Islet of Langerhans (tissue), 1 donor: ENCODE measurements around the gene TRIML2.
"Not testable (repeated sequence)": the region's sequence is repeated elsewhere in the genome, so short reads cannot be mapped to it uniquely, and the experiment has no call there.

ENCODE experiments used
- FAIRE-seq: peaks from one replicate; lab custom pipeline; 2011; peaks lifted over from hg19 to GRCh38; lab: Jason Lieb, UNC

TRIML2 gene

DNA sequence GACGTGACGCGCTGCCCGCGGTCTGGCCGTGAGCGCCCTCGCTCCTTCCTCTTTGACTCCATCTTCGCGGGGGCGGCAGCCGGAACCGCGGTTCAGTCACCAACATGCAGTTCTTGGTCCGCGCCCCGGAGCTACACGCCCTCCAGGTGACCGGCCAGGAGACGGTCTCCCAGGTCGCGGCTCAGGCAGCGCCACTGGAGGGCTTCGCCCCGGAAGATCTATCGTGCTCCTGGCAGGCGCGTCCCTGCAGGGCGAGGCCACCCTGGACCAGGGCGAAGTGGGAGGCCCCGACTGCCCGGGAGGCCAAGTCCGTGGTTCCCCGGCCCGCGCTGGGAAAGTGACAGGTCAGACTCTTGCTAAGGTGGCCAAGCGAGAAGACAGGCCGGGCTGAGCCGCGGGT, 2.9 kb downstream of the TRIML2 start:
- FAIRE-seq, result no peak

DNA sequence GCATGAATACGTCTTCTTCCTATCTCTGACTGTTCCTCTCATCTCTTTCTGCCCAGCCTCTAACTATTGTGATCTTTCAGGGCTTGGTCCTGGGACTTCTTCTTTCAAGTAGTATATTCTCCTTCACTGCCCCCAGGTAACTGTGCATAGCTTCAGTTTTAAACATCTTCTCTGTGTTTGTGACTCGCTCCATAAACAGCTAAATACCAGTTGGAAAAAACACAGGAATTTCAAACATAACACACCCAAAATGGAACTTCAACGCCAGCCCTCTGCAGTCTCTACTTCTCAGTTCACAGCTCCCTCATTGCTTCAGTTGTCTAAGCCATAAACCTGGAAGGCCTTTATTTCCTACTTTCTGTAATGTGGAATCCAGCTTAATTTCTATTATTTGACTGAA, 16.6 kb downstream of the TRIML2 start:
- FAIRE-seq, result no peak

DNA sequence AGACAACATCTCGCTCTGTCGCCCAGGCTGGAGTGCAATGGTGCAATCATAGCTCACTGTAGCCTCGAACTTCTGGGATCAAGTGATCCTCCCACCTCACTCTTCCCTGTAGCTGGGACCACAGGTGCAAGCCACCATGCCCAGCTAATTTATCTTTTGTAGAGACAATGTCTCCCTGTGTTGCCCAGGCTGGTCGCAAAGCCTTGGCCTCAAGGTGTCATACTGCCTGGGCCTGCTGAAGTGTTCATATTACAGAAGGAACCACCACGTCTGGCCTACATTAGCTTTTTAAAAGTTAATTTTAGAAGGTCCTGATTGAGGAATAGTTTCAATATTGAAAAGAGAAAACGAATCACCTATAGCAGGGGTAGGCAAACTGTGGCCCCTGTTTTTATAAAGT, 22.5 kb downstream of the TRIML2 start:
- no peak for FAIRE-seq

DNA sequence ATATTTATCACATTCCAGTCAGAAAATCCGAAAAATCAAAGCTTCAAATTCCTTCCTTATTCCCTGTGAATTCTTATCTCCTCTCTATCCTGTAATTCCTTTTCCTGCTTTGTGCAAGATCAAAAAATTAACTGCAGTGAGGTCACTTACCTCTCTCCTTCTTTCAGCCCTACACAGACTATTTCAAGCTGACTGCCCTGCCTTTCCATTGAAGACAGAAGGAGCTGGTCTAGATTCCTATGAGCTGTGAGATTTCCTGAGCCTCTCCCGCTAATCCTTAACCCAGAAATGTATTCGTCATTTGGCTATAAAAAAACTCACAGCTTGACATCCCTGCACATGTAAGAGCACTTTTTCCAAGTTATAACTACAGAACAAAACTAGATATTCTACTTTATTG, 26.6 kb downstream of the TRIML2 start:
- FAIRE-seq, result no peak

DNA sequence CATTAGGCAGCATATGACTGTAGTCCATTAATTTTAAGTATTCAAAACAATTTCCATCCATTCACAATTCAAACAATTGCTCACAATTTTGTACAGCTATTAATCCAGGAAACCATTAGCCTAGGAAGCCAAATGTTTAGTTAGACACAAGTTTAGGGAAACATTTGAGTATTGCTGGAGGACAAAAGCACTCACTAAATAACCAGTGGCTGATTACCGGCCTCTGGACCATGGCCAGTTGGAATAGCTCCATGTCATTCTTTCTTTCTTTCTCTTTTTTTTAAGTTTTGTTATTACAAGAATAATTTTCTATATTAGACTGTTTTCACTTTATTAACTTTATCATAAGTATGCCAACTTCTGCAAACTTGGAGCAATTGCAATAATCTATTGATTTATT, 31.3 kb downstream of the TRIML2 start:
- no peak for FAIRE-seq

DNA sequence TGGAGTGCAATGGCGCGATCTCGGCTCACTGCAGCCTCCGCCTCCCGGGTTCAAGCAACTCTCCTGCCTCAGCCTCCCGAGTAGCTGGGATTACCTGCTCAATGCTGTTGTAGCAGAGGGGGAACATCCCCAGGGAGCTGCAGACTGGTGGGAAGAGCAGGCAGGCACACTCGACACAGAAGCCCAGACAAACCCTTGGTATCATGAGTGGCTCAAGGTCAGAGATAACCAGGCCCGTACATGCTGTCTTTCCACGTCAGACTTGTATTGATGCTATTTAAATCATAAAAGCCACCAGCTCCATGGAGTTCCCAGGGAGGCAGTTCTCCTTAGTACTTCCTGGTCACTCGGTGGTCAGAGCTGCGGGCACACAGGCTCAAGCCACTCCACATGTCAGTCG, 33.2 kb downstream of the TRIML2 start:
- no peak for FAIRE-seq

DNA sequence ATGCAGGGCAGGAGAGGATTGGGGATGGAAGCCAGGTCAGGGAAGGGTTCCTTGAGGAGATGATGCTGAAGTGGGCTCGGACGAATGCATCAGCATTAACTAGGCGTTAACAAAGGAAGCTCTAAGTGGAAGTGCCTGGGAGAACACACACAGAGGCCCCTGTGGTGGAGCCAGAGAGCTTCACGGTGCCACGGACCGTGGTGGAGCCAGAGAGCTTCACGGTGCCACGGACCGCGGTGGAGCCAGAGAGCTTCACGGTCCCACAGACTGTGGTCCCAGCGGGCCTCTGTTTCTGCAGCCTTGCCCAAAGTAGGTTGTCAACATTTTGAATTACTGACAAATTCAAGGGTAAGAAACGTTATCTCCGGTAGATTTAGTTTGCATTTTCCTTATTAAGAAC, 48.3 kb downstream of the TRIML2 start:
- no peak for FAIRE-seq

DNA sequence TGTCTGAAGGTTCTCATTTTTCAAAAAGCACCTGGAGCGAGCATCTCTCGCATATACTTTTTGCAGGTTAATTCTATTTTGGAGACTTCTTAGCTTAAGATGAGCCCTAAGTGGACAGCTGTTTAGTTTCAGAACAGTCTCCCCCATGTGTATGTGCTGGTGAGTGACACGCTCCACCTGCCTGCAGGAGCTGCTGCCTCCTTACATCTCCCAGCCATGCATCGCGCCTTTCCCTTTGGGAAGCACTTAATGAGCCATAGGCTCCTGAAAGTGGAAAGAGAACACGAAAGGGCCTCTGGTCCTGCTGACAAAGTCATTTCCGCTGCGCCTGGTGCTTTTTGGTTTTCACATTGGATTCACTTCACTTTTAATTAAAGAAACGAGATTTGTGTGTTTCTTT, 56.1 kb downstream of the TRIML2 start:
- FAIRE-seq, result no peak

DNA sequence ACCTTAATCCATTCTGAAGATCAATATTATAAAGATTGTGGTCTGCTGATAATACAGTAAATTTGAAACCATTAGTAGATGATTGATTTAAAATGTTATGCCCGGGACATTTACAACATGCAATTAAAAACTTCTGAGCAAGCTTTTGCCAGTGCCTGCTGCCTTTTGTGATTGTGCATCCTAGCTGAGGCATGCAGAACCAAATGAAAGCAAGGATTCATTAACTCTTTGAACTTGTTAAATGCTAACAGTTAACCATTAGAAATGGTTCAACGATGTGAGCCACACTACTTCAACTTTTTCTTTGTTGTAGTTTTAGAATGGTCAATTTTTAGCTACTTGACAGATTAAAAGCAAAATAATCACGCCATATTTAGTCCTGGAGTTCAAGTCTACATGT, 62.7 kb downstream of the TRIML2 start:
- no peak for FAIRE-seq

DNA sequence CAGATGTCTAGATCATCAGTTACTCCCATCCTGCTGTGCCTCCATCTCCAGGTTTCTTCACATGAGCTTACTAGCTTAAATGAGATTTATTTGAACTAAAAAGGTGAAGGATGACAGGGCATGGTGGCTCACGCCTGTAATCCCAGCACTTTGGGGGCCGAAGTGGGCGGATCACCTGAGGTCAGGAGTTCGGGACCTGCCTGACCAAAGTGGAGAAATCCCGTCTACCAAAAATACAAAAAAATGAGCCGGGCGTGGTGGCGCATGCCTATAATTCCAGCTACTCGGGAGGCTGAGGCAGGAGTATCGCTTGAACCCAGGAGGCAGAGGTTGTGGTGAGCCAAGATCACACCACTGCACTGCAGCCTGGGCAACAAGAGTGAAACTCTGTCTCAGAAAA, 63.9 kb downstream of the TRIML2 start:
- FAIRE-seq, result not testable (repeated sequence)

DNA sequence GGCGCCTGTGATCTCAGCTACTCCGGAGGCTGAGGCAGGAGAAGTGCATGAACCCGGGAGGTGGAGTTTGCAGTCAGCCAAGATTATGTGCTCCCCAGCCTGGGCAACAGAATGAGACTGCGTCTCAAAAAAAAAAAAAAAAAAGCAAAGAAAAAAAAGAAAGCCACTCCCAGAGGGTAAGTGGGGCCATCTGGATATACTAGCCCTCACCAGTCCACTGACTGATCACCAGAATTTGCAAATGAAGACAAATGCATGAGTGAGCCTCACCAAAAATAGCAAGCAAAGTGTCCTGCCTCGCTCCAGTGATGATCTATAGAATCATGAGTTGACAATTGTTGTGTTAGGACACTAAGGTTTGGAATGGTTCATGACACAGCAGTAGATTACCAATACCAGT, 66.2 kb downstream of the TRIML2 start:
- FAIRE-seq, result no peak

DNA sequence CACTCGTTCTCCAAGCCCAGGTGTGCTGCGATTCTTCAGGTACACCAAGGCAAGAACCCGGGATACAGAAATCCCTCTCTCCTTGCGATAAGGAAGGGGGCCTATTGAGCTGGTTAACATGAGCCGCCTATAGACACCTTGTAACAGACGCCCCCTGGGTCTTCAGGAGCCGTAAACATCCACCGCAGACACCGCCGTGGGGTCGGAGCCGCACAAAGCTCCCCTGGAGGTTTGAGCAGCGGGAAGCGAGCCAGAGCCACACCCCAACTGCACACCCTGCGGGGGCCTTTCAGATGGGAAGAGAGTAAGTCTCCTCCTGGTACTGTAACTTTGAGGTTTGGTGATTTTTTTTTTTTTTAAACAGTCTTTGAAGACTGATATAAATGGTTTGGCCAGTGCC, 67.2 kb downstream of the TRIML2 start:
- no peak for FAIRE-seq

DNA sequence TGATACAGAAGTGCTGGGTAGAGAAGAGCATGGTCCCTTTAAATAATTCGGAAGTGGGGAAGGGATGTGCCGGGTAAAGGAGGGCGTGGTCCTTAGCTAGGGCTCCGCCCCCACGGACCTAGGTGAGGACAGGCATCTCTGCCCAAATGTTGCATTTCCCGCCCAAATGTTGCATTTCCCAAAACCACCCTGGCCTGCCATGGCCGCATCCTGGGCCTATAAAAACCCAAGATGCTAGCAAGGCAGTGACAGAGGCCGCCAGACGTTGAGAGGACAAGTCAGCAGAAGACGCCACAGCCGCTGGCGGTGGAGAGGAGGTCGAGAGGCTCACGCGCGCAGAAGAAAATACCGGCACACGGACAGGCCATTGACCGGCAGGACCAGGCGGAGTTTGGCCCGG, 67.7 kb downstream of the TRIML2 start:
- FAIRE-seq, result no peak
